Cardiac septum (tissue), 1 donor: ENCODE results near the gene MXRA8. TPM values are rescaled to one million over a fixed set of nuclear protein-coding genes. Genes with fewer than 3 reads are reported as not detected.

Experiments
- DNase-seq: peaks from one replicate; pipeline ENCODE4 v3.0.0-alpha.2; 2020; ENCODE audit warnings: low spot score
- intact Hi-C: fragments of 100-400 bp; cut with DNase I; formaldehyde crosslinking; loops from one replicate; pipeline ENCODE4 v1.14.0; 2022
- total RNA-seq: library from RNA; stranded (reverse); fragmentation: NEBNext Ultra II Directional; extraction: Animal tissue kit (Norgen Biotek cat#: 25700); gene quantifications from one replicate; pipeline ENCODE4 v1.2.1, GENCODE V29; 2021
- donor health status: DM: no; HTN: no; CAD: no.

MXRA8 gene
- total RNA-seq, 1 donor from 2014 or later: 30.5 TPM

DNA sequence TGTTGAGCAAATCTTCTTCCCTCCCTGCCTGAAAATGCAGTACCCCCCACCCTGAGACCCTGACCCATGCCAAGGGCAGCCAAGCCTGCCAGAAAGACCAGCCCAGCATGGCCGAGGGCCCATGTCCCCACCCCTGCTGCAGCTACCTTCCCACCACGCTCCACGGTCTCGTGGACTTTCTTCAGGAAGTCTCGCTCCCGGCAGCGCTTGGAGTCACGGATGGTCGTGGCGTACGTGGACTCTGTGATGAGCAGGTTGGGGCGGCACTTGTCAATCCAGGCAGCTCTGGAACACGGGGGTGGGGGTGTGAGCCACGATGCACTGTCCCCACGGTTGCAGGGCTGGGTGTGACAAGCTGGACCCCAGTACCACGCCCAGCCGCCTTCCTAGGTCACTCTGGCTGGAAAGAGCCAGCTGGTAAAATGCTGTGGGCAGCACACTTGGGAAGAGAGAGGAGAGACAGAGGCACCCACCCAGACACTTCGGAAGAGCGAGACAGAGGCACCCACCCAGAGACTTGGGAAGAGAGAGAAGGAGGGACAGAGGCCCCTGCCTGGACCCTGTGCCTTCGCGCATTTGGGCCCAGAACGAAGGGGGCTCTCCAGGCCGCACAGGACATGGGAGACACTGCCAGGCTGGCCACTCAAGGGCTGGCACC is 43.5 kb downstream of the MXRA8 start:
- intact Hi-C loops: no loop called here

DNA sequence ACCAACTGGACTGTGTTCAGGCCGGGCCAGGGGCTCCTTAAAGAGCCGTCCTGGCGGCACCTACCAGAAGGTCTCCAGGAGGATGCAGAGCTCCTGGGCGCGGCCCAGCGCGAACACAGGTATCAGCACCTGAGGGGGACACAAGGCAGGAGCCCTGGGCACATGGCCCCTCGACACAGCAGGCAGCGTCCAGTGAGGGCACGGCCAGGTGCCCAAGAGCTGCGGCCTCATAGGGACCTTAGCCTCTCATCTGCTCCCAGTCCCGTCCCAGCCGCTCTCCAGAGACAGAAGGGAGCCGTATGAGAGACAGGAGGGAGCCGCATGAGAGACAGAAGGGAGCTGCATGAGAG is 44.1 kb downstream of the MXRA8 start:
- intact Hi-C loops: no loop called here
- DNase-seq: no peak

More for the DNA sequence above, 43.5 kb downstream of the MXRA8 start:
- no peak for DNase-seq

DNA sequence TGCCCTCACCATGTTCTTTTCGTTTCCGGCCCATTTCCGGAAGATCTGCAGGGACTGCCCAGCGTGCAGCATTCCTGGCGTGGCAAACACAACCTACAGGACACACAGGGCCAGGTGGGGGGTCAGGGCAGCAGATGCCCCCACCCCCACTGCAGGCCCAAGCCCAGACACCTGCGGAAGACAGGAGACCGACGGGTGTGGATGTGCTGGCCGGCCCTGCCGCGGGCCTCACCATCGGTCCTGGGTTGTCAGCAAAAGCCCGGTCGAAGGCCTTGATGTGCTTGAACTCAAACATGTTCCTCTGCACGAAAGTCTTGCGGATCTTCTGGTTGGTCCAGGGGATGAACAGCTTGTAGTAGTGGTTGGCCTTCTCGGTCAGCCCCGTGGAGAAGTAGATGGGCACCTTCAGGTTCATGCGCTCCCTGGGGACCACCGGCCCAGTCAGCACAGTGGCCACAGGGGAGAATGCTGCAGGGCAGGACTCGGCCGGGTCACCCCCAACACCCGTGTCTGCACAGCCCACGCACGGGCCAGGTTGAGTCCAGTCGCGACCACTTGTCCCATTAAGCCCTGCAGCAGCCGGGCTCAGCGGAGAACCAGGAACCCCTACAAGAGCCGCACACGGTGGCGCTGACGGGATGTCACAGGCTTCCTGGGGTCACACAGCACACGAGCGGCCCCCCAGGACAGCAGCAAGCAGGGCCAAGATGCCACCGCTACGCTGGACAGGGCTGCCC is 44.7 kb downstream of the MXRA8 start:
- intact Hi-C loops: no loop called here
- DNase-seq: no peak

DNA sequence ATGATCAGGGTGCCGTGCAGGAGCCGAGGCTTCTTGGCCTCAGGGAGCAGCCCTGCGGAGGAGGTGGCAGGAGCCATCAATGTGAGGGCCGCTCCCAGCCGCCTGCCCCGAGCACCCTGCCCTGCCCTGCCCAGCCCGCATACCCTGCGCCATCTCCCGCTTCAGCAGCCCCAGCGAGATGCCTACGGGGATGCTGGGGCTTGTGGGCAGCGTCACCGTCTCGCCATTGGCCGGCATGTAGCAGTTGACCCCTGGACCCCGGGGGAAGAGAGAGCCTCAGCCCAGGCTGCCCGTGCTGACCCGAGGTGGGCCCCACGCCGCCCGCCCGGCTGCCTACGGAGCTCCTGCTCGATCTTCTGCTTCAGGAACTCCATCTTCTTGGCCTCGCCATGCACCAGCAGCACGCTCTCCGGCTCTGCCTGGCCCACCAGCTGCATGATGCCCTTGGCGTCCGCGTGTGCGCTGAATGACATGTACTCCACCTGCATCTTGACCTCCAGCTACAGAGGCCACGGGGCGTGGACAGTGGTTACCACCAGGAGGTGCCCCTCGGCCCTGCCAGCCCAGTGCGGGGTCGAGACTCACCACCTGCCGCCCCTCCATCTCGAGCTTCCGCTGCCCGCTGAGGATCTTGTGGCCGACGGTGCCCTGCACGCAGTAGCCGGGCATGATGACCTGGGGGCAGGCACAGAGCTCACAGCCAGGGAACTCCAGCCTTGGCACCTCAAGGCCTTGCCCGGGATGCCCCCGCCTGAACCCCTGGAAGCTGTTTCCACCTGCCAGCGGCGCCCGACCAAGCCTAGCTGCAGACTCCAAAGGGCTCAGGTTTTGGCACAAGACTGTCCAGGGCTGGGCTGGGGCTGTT is 45.7 kb downstream of the MXRA8 start:
- intact Hi-C loops: no loop called here
- DNase-seq: no peak

DNA sequence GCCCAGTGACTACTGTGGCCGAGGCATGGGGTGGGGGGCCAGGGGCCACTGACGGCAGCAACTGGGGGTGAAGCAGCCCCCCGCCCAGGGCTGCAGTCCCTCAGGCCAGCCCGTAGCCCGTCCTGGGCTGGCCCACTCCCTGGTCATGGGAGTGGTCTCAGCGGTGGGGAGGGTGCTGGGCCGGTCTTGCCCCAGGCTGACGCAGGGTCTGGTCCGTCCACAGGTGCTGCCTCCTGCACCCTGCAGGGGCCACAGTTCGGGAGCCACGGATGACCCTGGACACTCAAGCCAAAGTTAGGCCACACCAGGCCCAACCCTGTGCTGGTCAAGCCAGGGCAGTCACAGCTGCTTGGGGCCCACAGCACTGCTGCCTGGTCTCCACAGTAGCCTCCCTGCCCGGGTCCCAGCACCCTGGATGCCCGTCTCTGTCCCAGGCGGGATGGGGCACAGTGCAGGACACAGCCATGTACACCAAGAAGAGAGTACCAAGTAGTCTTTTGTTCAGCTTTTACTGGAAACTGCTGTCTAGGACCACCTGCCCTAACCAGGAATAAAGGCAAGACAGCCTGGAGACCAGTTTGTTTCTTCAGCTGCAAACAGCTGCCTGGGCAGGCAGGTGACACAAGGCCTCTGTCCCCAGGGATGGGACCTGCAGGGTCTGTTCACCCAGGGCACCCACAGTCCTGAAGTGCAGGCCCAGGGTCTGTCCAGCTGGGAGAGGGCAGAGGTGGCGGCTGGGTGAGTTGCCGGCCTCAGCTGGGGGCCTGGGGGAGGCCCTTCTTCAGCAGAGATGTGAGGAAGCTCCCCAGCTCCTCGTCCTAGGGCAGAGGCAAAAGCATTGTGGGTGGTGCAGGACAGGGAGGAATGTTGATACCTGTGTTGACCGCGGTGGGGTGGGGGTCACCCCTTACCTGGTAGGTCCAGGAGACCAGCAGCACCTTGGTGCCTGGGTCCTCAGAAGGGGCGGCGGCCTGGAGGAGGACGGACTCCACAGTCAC is 46.9 kb downstream of the MXRA8 start:
- no peak for DNase-seq
- intact Hi-C loops: no loop called here

- DNase-seq: no peak
- intact Hi-C loops: no loop called here
Measured at GRCh38 chr1:1310476-1311053, 47.8 kb downstream of the MXRA8 start.

DNA sequence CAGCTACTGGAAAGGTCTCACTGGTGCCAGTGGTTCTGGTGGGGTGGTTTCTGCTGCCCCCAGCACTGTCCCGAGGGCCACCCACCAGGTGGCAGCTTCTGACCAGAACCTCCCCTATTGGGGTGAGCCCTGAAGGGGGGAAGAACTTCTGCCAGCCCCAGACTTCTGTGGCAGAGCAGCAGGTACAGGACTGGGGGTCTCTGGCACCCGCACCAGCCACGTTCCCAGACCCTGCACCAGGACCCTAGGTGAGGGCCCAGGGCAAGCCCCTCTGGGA is 48.3 kb downstream of the MXRA8 start:
- DNase-seq: no peak
- intact Hi-C loops: no loop called here

- intact Hi-C loops: loop anchor here (2.0 kb wide), 1 partner anchor 39 kb away; the partner anchor contains the start of gene DVL1
Measured at GRCh38 chr1:1309251-1310108, 48.9 kb downstream of the MXRA8 start.

DNA sequence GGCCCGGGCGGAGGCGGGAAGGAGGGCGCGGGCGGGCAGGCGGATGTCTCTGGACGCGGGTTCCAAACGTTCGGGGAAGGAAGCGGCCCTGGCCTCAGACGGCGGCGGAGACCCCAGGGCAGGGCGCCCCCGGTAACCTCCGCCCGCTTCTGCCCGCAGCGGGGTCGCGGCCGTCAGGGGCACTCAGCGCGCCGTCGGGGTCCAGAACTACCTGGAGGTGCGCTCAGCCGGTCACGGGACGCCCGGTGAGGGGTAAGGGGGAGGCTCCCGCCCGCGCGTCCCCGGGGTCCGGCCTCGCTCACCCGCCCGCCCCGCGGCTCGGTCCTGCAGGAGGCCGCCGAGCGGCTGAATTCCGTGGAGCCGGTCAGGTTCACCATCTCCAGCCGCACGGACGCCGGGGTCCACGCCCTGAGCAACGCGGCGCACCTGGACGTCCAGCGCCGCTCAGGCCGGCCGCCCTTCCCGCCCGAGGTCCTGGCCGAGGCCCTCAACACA is 49.6 kb downstream of the MXRA8 start:
- no peak for DNase-seq
- intact Hi-C loops: loop anchor here (2.0 kb wide), 1 partner anchor 40 kb away; the partner anchor contains the start of gene DVL1

More at GRCh38 chr1:1309251-1310108, 48.9 kb downstream of the MXRA8 start:
- DNase-seq: no peak

GRCh38 chr1:1307923-1308755 is 50.2 kb downstream of the MXRA8 start, which contains the start of the genes ACAP3 and PUSL1:
ACAP3 (minus strand) TSS chr1:1307930; CDS start chr1:1307815, 115 bp downstream.
PUSL1 (plus strand) TSS chr1:1308597; CDS start chr1:1308644, 47 bp downstream.
- DNase-seq: peak; percentile 93
- intact Hi-C loops: loop anchor here (2.0 kb wide), 1 partner anchor 41 kb away; the partner anchor contains the start of gene DVL1

- intact Hi-C loops: no loop called here
- no peak for DNase-seq
Measured at GRCh38 chr1:1307261-1307922, 51.0 kb downstream of the MXRA8 start.

- no peak for DNase-seq
- intact Hi-C loops: no loop called here
Measured at GRCh38 chr1:1306661-1307260, 51.6 kb downstream of the MXRA8 start.

GRCh38 chr1:1306070-1306660 is 52.2 kb downstream of the MXRA8 start:
- intact Hi-C loops: no loop called here
- no peak for DNase-seq

DNA sequence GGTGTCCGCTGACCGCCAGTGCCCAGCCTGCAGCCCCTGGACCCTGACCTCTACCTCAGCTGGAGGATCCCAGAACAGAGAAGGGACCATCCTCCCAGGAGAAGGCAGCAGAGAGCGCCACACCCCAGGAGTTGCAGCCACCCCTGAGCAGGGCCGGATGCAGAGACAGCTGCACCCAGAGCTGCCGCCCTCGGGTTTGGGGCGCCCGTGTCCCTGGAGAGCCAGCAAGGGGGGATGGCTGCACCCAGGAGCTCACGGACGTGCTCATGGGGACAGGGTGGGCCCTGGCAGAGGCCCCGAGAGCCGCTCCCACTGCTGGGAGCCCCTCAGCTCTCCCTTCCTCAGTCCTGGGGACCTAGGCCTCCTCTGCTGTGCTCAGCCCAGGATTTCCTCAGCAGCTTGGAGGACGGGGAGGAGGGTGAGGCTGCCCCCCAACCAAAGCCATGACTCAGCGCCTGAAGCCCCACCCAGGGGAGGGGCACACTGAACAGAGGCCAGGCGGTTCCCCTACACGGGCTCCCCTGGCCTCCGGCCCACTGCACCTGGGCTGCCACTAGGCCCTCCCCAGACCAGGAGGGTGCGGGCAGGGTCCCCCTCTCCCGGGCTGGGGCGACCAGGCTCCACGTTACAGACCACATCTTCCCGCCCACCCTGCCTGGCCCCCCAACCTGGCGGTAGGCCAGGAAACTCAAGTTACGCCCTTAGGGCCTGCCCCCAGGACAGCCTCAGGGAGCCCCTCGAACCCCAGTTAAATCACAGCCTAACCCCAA is 52.9 kb downstream of the MXRA8 start:
- peak; percentile 86 for DNase-seq
- intact Hi-C loops: no loop called here
